NCI-H82 (cell line): Measurements from ENCODE around the gene GPR12.
"Not testable (repeated sequence)": the region's sequence is repeated elsewhere in the genome, so short reads cannot be mapped to it uniquely, and the experiment has no call there.

ENCODE experiments used
- DNase-seq: peaks from one replicate; lab custom pipeline; 2025; lab: John Stamatoyannopoulos, UW

GPR12 gene

GRCh38 chr13:26747706-26748105, 12.9 kb downstream of the GPR12 start:
- no peak for DNase-seq

GRCh38 chr13:26743971-26744370, 16.6 kb downstream of the GPR12 start:
- peak; percentile 24 for DNase-seq

GRCh38 chr13:26742691-26743358, 17.8 kb downstream of the GPR12 start:
- DNase-seq = no peak

- no peak for DNase-seq
These were observed 24.9 kb downstream of the GPR12 start for GRCh38 chr13:26735677-26736076.

- DNase-seq = no peak
These were observed 33.0 kb downstream of the GPR12 start for GRCh38 chr13:26727633-26728032.

- no peak for DNase-seq
These were observed 33.5 kb downstream of the GPR12 start for GRCh38 chr13:26727122-26727521.

GRCh38 chr13:26726684-26727083, 33.9 kb downstream of the GPR12 start:
- DNase-seq = no peak

GRCh38 chr13:26723620-26724019, 37.0 kb downstream of the GPR12 start:
- not testable (repeated sequence) for DNase-seq

GRCh38 chr13:26722321-26722720, 38.3 kb downstream of the GPR12 start:
- no peak for DNase-seq

- DNase-seq = peak; percentile 77
These were observed 39.1 kb downstream of the GPR12 start for GRCh38 chr13:26721251-26722121.

- DNase-seq = peak; percentile 71
These were observed 41.1 kb downstream of the GPR12 start for GRCh38 chr13:26719356-26719945.

GRCh38 chr13:26718872-26719271, 41.7 kb downstream of the GPR12 start:
- DNase-seq = no peak

GRCh38 chr13:26718146-26718545, 42.4 kb downstream of the GPR12 start:
- no peak for DNase-seq

- no peak for DNase-seq
These were observed 43.6 kb downstream of the GPR12 start for GRCh38 chr13:26716984-26717383.

- no peak for DNase-seq
These were observed 47.2 kb downstream of the GPR12 start for GRCh38 chr13:26713341-26713740.

GRCh38 chr13:26711211-26711610, 49.4 kb downstream of the GPR12 start:
- DNase-seq = no peak

- peak; percentile 46 for DNase-seq
These were observed 50.4 kb downstream of the GPR12 start for GRCh38 chr13:26710166-26710565.

GRCh38 chr13:26709461-26709860, 51.1 kb downstream of the GPR12 start:
- DNase-seq = no peak

- no peak for DNase-seq
These were observed 52.6 kb downstream of the GPR12 start for GRCh38 chr13:26708007-26708297.

GRCh38 chr13:26707122-26708006, 53.2 kb downstream of the GPR12 start:
- DNase-seq = peak; percentile 86

GRCh38 chr13:26706381-26706780, 54.2 kb downstream of the GPR12 start:
- DNase-seq = no peak

GRCh38 chr13:26705536-26705935, 55.0 kb downstream of the GPR12 start:
- DNase-seq = peak; percentile 62
